Activated CD8-positive, alpha-beta memory T cell treated with anti-CD3 and anti-CD28 coated beads, Interleukin-2, amount 50 U/mL, for 1 hour (primary cell): ENCODE data around the gene SLC30A5.

Experiments
- DNase-seq: peaks from one replicate; pipeline ENCODE4 v3.0.0-alpha.2; 2020; ENCODE audit errors: extremely low read depth

The SLC30A5 gene

DNA sequence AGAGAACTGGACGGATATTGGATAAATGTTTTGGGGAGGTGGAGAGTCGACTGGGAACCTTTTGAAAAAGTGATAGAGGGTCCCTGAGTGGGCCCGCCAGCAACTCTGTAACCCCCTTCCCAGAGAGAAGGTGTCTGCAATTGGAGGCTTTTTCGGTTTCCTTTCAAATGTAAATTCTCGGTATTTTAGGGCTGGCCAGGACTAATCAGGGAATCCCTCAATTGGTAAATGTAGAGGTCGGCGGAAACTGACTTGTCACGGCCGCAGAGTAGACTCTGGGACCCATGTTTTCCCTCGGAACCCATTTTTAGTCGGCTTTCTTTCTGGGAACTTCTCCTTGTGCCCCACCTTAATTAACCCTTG lies 73.7 kb downstream of the SLC30A5 start:
- DNase-seq = no peak

DNA sequence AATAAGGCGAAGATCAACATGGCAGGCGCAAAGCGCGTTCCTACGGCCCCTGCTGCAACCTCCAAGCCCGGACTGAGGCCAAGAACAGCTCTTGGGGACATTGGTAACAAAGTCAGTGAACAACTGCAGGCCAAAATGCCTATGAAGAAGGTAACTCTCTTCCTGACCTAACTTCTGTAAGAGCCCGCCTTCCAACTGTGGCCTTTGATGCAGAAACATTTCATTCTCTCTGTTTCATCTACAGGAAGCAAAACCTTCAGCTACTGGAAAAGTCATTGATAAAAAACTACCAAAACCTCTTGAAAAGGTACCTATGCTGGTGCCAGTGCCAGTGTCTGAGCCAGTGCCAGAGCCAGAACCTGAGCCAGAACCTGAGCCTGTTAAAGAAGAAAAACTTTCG lies 74.1 kb downstream of the SLC30A5 start:
- no peak for DNase-seq

DNA sequence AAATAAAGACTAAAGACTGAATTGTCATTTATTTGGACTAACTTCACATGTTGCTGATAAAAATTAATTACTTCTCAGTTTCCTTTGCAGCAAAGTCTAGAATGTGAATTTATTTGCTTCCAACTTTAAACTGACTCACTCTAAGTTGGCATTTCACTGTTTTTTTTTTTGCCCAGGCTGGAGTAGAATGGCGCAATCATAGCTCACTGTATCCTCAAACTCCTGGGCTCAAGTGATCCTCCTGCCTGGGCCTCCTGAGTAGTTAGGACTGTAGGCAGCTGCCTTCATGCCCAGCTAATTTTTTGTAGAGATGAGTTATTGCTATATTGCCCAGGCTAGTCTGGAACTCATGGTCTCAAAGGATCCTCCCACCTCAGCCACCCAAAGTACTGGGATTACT lies 76.7 kb downstream of the SLC30A5 start:
- no peak for DNase-seq

DNA sequence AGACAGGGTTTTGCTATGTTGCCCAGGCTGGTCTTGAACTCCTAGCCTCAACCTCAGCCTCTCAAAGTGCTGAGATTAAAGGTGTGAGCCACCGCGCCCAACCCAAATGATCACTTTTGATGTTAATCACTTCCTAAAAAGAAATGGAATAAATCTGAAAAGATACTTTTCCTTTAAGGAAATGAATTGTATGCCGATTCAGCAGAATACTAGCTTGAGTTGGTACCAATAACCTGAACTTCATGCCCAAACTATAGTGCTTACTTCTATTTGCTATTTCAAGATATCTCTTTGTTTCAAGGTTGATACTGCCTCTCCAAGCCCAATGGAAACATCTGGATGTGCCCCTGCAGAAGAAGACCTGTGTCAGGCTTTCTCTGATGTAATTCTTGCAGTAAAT lies 77.2 kb downstream of the SLC30A5 start:
- no peak for DNase-seq
